ENCODE measurements around the gene CIAO2A. TPM values are rescaled to one million over a fixed set of nuclear protein-coding genes. Genes with fewer than 3 reads are reported as not detected.

Gene CIAO2A
- total and polyA plus RNA-seq, 2 donors (not counting 3 experiments of a cell fraction or from before 2014, with no cell fraction given) = 37.1 to 55.3 TPM

DNA sequence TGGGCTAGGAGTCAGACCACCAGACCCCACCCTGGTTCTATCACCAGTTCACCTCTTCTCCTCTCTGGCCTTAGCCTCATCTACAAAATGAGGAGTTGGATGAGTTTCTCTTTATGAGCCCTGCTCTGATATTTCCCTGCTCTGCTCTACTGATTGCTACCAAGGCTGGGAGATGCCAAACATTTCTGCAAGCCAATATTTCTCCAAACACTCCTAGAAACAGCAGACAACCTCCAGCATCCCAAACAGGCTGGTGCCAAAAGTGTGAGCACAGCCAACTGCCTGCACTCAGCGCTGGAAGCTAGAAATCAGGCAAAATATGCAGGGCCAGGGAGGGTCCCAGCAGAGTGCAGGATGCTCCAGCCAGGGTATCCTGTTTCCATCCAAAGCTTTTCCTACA lies 58.1 kb downstream of the CIAO2A start:
- Histone ChIP-seq H4K20me1 (replicated peaks; ENCODE audit: control insufficient read depth, extremely low read depth, insufficient read depth, low read length) (no peaks in the 10 kb centered on the region), H3K4me3 (replicated peaks in 1 of 3; ENCODE audit: insufficient read depth in 1 of 3, low read depth in 1 of 3, low read length in 3 of 3) (no peak overlapping the region), H3K9me3 (replicated peaks; ENCODE audit: control insufficient read depth, insufficient read depth, low read length) (no peaks in the 10 kb centered on the region), H3K79me2 (ENCODE audit: control insufficient read depth, insufficient read depth, low read length) (no peaks in the 10 kb centered on the region), H2AFZ (ENCODE audit: low read depth, low read length) (no peak overlapping the region), H3K27ac (ENCODE audit: insufficient read depth, low read depth, low read length) (no peak overlapping the region), H3K4me1 (ENCODE audit: control insufficient read depth, extremely low read depth, insufficient read depth, low read length) (no peaks in the 10 kb centered on the region), H3K9ac (replicated peaks; ENCODE audit: extremely low read depth, insufficient read depth, low read length) (no peak overlapping the region), H3K4me2 (ENCODE audit: insufficient read depth, low read length) (no peak overlapping the region), H3K27me3 (ENCODE audit: control insufficient read depth in 2 of 2, insufficient read depth in 2 of 2, low read length in 2 of 2) (peaks cover 6 to 9% of the 10 kb centered on the region in 2 experiments), H3K36me3 (ENCODE audit: control insufficient read depth in 2 of 2, extremely low read depth in 1 of 2, insufficient read depth in 2 of 2, low read length in 2 of 2) (no peaks in the 10 kb centered on the region), H3K9me1 (replicated peaks; ENCODE audit: control insufficient read depth, extremely low read depth, insufficient read depth, low read length) (no peaks in the 10 kb centered on the region)
- intact Hi-C loops (cut with micrococcal nuclease) (no loop called here), dilution Hi-C loops (cut with MboI; ENCODE audit: extremely low pct_ligation_motif_present, low sequenced_read_pairs) (no loop called here)
- ChIA-PET POLR2A (no interaction called here), CTCF (interaction anchor here (1.3 to 2.8 kb wide), 2 partner anchors 11 kb away, joined by 3 to 17 read pairs; partner anchors contain the start of gene DAPK2)
- no TSS peak for BruUV-seq (replicated peaks)
- TF ChIP-seq JUN (IDR thresholded peaks at IDR 0.05; ENCODE audit: borderline replicate concordance, insufficient read depth, insufficient read length, low read depth) (no peak), EZH2 (IDR thresholded peaks at IDR 0.05; ENCODE audit: borderline replicate concordance, low read depth, low read length, severe bottlenecking) (no peak), POLR2A (IDR thresholded peaks at IDR 0.05; ENCODE audit: low read depth, low read length) (no peak), POLR2AphosphoS5 (IDR thresholded peaks at IDR 0.05; ENCODE audit: insufficient read depth, low read depth, low read length) (no peak)
- TF ChIP-seq, protein P1, sequence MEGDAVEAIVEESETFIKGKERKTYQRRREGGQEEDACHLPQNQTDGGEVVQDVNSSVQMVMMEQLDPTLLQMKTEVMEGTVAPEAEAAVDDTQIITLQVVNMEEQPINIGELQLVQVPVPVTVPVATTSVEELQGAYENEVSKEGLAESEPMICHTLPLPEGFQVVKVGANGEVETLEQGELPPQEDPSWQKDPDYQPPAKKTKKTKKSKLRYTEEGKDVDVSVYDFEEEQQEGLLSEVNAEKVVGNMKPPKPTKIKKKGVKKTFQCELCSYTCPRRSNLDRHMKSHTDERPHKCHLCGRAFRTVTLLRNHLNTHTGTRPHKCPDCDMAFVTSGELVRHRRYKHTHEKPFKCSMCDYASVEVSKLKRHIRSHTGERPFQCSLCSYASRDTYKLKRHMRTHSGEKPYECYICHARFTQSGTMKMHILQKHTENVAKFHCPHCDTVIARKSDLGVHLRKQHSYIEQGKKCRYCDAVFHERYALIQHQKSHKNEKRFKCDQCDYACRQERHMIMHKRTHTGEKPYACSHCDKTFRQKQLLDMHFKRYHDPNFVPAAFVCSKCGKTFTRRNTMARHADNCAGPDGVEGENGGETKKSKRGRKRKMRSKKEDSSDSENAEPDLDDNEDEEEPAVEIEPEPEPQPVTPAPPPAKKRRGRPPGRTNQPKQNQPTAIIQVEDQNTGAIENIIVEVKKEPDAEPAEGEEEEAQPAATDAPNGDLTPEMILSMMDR (IDR thresholded peaks at IDR 0.05; ENCODE audit: extremely low read depth in 1 of 2, insufficient read depth in 1 of 2, low read depth in 1 of 2, low read length in 2 of 2) = no peak
- TF ChIP-seq, protein P2, sequence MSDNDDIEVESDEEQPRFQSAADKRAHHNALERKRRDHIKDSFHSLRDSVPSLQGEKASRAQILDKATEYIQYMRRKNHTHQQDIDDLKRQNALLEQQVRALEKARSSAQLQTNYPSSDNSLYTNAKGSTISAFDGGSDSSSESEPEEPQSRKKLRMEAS (IDR thresholded peaks at IDR 0.05; ENCODE audit: insufficient read depth, insufficient read length) = no peak
- DNase-seq (ENCODE audit: low read depth, low spot score) (no peak), FAIRE-seq (no peak)
